ENCODE measurements around the gene AFF2. TPM values are rescaled to one million over a fixed set of nuclear protein-coding genes. Genes with fewer than 3 reads are reported as not detected.

Gene AFF2
- total RNA-seq, 1 donor from 2014 or later = 10.9 TPM

DNA sequence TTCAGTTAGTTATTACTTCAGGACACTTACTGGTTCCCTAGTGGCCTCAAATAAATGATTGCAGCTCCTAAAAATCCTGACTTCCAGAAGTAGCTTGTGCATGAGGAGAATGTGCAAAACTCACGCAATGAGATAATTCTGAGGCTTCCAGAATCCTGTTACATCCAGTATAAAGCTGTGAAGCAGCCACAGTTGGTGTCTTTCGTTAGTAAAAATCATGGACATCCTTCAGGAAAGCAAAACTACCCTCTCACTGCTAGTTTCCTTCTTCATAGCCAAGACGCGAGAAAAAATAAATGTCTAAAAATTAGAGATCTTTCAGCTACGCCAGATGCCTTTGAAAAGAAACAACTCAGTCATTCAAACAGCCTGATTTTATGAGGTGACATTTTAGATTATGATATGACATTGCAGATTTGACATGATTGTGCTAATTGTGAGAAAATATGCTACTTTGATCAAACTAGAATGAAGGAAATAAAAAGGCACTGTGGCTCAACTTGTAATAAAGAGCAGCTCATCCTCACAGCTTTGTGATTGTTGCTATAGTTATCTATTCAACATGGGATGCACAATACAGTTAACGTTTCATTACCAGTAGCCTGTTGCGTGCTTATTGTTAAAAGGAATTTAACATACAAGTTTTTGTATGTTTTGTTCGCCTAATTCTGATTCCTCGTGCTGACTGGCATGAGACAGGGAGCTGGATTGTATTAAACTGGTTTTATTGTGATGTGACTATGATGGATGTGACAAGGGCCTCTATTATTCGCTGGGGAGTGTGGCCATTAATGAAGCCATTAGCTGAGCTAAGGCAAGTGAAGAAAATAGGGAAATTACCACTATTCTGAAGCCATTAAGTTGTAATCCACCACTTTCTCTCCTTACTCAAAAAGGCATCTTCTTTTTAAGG, 40.5 kb downstream of the AFF2 start:
- Histone ChIP-seq H3K4me1 (no peaks in the 10 kb centered on the region), H3K36me3 (no peaks in the 10 kb centered on the region), H3K4me3 (no peak overlapping the region), H3K9me3 (no peaks in the 10 kb centered on the region), H3K27ac (no peak overlapping the region), H3K27me3 (ENCODE audit: low read depth) (no peaks in the 10 kb centered on the region)
- ATAC-seq (no peak), DNase-seq (no peak)
- intact Hi-C loops (cut with DNase I) = no loop called here
- TF ChIP-seq CTCF (IDR thresholded peaks at IDR 0.05) = no peak

- Histone ChIP-seq H3K27ac (no peak overlapping the region), H3K9me3 (no peaks in the 10 kb centered on the region), H3K4me1 (no peaks in the 10 kb centered on the region), H3K27me3 (ENCODE audit: low read depth) (no peaks in the 10 kb centered on the region), H3K36me3 (no peaks in the 10 kb centered on the region), H3K4me3 (no peak overlapping the region)
- DNase-seq (no peak), ATAC-seq (no peak)
- no peak for TF ChIP-seq CTCF (IDR thresholded peaks at IDR 0.05)
- intact Hi-C loops (cut with DNase I) = no loop called here
Observed at GRCh38 chrX:148541584-148541940, 41.1 kb downstream of the AFF2 start.

DNA sequence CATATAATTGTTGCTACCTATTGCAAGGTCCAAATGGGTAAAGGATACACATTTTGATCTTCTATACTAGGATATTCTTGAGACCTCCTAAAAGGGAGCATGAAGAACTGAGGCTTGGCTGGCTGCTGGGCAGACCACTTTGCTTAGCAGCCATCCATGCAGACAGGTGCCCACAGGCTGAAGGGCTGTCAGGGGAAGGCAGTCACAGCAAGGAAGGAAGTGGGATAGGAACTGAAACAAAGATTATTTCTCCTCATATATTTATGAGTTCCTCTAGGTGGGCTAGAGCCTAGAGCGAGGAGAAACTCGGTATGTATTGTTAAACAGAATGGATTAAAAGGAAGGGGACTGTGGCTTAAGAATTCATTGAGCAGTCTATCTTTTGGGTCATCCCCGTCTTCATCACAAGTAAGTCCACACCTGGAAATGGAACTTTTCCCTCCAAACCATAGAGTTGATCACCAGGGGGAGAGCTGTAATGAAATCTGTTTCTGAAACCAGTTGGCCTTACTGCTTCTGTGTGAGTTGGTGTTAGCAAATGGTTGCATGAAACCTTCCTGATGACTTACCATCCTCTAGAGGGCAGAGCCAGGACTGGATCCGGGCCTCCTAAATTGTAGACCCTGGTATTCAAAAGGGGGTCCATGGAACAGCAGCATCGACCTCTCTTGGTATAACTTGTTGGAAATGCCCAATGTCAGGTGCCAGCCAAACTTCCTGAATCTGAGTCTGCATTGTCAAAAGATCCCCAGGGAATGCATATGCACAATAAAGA, 42.3 kb downstream of the AFF2 start:
- TF ChIP-seq CTCF (IDR thresholded peaks at IDR 0.05) = no peak
- no peak for DNase-seq
- no peaks in the 10 kb centered on the region for H3K9me3 ChIP-seq

DNA sequence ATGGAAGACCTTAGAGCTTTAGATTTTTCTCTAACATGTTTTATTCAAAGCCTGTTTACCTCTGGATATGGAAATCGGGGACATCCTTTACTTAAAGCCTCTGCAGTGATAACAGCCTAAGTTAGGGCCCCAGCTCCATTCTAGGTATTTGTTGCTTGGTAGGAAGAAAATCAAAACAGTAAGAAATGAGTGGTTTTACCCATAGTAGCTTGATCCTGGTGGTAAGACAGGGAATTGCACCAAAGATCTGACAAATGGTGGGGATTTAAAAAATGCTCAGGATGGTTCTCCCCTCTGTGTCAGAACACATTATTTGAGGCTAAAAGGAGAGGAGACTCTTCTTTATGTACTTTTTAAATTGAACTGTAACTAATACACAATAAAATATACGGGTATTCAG, 52.4 kb downstream of the AFF2 start:
- Histone ChIP-seq H3K36me3 (no peaks in the 10 kb centered on the region), H3K4me1 (no peaks in the 10 kb centered on the region), H3K4me3 (no peak overlapping the region), H3K27ac (no peak overlapping the region), H3K9me3 (no peaks in the 10 kb centered on the region), H3K27me3 (ENCODE audit: low read depth) (no peaks in the 10 kb centered on the region)
- ATAC-seq (no peak), DNase-seq (no peak)
- no peak for TF ChIP-seq CTCF (IDR thresholded peaks at IDR 0.05)
- intact Hi-C loops (cut with DNase I) = no loop called here

More for the DNA sequence above, 42.3 kb downstream of the AFF2 start:
- H3K4me1 ChIP-seq = no peaks in the 10 kb centered on the region
- intact Hi-C loops (cut with DNase I) = no loop called here
- no peak overlapping the region for H3K4me3 ChIP-seq
- no peaks in the 10 kb centered on the region for H3K36me3 ChIP-seq
- H3K27ac ChIP-seq = no peak overlapping the region
- ATAC-seq = no peak
- H3K27me3 ChIP-seq (ENCODE audit: low read depth) = no peaks in the 10 kb centered on the region

DNA sequence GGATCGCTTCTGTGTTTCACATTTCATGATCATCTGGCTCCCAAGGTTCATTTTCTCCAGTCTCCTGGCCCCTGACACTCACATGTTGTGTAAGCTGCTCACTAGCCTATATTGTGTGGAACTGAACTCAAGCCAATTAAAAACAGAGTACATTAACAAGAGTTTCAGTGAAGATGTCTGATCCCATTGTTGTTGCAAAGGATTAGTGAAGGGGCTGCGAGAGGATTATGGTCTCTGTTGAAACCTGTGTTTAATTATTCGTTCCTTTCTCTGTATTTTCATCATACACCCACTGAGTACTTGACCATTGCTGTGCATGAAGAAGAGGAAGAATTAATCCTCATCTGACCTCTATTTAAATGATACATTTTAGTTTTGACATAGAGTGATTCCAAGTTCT, 54.7 kb downstream of the AFF2 start:
- intact Hi-C loops (cut with DNase I) = no loop called here
- Histone ChIP-seq H3K36me3 (no peaks in the 10 kb centered on the region), H3K27ac (no peak overlapping the region), H3K4me1 (no peaks in the 10 kb centered on the region), H3K4me3 (no peak overlapping the region), H3K9me3 (no peaks in the 10 kb centered on the region), H3K27me3 (ENCODE audit: low read depth) (no peaks in the 10 kb centered on the region)
- DNase-seq (no peak), ATAC-seq (no peak)
- TF ChIP-seq CTCF (IDR thresholded peaks at IDR 0.05) = no peak
